Globus pallidus (tissue), 1 donor: ENCODE results near the gene RALA.

Experiments
- DNase-seq: peaks from one replicate; pipeline ENCODE4 v3.0.0-alpha.2; 2015; ENCODE audit warnings: low spot score

Gene RALA

GRCh38 chr7:39623047-39623731, at the start of gene RALA:
Gene RALA, plus strand, starts transcription at chr7:39623572. Its CDS starts 63,096 bp downstream, at chr7:39686668.
- DNase-seq: peak; percentile 96

- no peak for DNase-seq
These were observed 48.6 kb upstream of the RALA start for GRCh38 chr7:39574673-39575349.

- DNase-seq: no peak
These were observed 46.0 kb upstream of the RALA start for GRCh38 chr7:39577229-39577874.

- DNase-seq: peak; percentile 91
These were observed 43.1 kb upstream of the RALA start for GRCh38 chr7:39580149-39580874.

- DNase-seq: no peak
These were observed 40.8 kb upstream of the RALA start for GRCh38 chr7:39582536-39582935.

- no peak for DNase-seq
These were observed 39.8 kb upstream of the RALA start for GRCh38 chr7:39583539-39583938.

- DNase-seq: no peak
These were observed 36.0 kb upstream of the RALA start for GRCh38 chr7:39587393-39587792.

GRCh38 chr7:39588416-39588815, 35.0 kb upstream of the RALA start:
- DNase-seq: no peak

- DNase-seq: no peak
These were observed 33.9 kb upstream of the RALA start for GRCh38 chr7:39589323-39590111.

- no peak for DNase-seq
These were observed 30.8 kb upstream of the RALA start for GRCh38 chr7:39592586-39592985.

- peak; percentile 58 for DNase-seq
These were observed 28.3 kb upstream of the RALA start for GRCh38 chr7:39594988-39595620.

- DNase-seq: no peak
These were observed 21.0 kb upstream of the RALA start for GRCh38 chr7:39602351-39602750.

- DNase-seq: no peak
These were observed 19.4 kb upstream of the RALA start for GRCh38 chr7:39603924-39604323.

GRCh38 chr7:39605087-39605486, 18.3 kb upstream of the RALA start:
- no peak for DNase-seq

- DNase-seq: no peak
These were observed 17.0 kb upstream of the RALA start for GRCh38 chr7:39606352-39606751.

GRCh38 chr7:39606941-39607340, 16.4 kb upstream of the RALA start:
- DNase-seq: no peak

- DNase-seq: no peak
These were observed 15.5 kb upstream of the RALA start for GRCh38 chr7:39607865-39608264.

- no peak for DNase-seq
These were observed 15.1 kb upstream of the RALA start for GRCh38 chr7:39608278-39608677.

- no peak for DNase-seq
These were observed 14.0 kb upstream of the RALA start for GRCh38 chr7:39609113-39609934.

GRCh38 chr7:39609935-39610263, 13.5 kb upstream of the RALA start:
- no peak for DNase-seq

GRCh38 chr7:39613577-39613976, 9.8 kb upstream of the RALA start:
- DNase-seq: no peak
